SJCRH30 (cell line): ENCODE results near the gene UVRAG. TPM values are rescaled to one million over a fixed set of nuclear protein-coding genes. Genes with fewer than 3 reads are reported as not detected.
"Not testable (repeated sequence)": the region's sequence is repeated elsewhere in the genome, so short reads cannot be mapped to it uniquely, and the experiment has no call there.

ENCODE experiments used
- DNase-seq, 2 experiments: peaks; one replicate each; pipeline ENCODE4 v3.0.0-alpha.2; 2015 to 2020
- H3K27ac ChIP-seq: fragments of 250-450 bp; sonication (Bioruptor Pico); 2 replicates; pipeline ENCODE4 v1.5.1; 2020; ENCODE audit warnings: mild to moderate bottlenecking, moderate library complexity
- H3K27me3 ChIP-seq: fragments of 250-450 bp; sonication (Bioruptor Pico); 2 replicates; pipeline ENCODE4 v1.5.1; 2020; ENCODE audit warnings: mild to moderate bottlenecking, moderate library complexity
- H3K36me3 ChIP-seq: fragments of 250-450 bp; sonication (Bioruptor Pico); 2 replicates; pipeline ENCODE4 v1.5.1; 2020; ENCODE audit warnings: mild to moderate bottlenecking, moderate library complexity
- H3K4me1 ChIP-seq: fragments of 250-450 bp; sonication (Bioruptor Pico); 2 replicates; pipeline ENCODE4 v1.5.1; 2020; ENCODE audit warnings: mild to moderate bottlenecking, moderate library complexity
- H3K4me3 ChIP-seq: fragments of 250-450 bp; sonication (Bioruptor Pico); 2 replicates; pipeline ENCODE4 v1.5.1; 2020; ENCODE audit warnings: mild to moderate bottlenecking, moderate library complexity
- H3K9me3 ChIP-seq: fragments of 250-450 bp; sonication (Bioruptor Pico); replicated peaks from 2 replicates; pipeline ENCODE4 v1.5.1; 2020; ENCODE audit warnings: mild to moderate bottlenecking, moderate library complexity
- total RNA-seq: library from RNA; depleted of rRNA; stranded (reverse); fragments of >200 nt; shearing (Covaris generic); gene quantifications from 2 replicates; pipeline ENCODE4 v1.2.3, GENCODE V29; 2014

UVRAG gene
- total RNA-seq, 1 experiment from 2014 or later: 15.0 TPM

DNA sequence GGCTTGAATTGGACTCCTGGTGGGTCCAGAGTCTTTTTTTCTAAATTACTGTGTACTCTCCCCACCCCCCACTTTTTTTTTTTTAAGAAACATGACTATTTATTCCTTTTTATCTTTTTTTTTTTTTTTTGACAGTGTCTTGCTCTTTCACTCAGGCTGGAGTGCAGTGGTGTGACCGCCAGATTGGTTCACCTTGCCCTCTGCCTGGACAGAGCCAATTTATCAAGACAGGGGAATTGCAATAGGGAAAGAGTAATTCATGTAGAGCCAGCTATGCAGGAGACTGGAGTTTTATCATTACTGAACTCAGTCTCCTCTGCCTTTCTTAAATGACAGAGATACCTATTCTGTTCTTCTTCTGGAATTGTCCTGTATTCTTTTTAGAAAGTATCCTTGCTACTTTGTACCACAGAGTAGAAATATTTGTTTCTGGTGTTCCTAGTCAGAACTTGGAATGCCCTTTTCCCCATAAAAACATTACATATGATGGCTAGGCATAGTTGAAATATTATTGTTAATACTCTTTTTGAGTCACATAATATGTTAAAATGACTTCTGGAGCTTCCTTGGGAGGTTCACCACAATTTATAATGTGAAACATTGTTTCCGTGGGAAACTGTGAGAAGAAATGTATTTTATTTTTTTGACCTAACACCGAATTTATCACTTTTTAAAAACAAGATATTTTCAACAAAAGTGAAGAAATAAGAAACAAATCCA is 95.6 kb downstream of the UVRAG start:
- Histone ChIP-seq H3K4me1 (no peaks in the 10 kb centered on the region), H3K4me3 (no peak overlapping the region), H3K9me3 (no peaks in the 10 kb centered on the region; the same call in 1 of the 2 replicates), H3K27me3 (no peaks in the 10 kb centered on the region), H3K27ac (no peak overlapping the region), H3K36me3 (peaks cover 5% of the 10 kb centered on the region)
- no peak for DNase-seq

DNA sequence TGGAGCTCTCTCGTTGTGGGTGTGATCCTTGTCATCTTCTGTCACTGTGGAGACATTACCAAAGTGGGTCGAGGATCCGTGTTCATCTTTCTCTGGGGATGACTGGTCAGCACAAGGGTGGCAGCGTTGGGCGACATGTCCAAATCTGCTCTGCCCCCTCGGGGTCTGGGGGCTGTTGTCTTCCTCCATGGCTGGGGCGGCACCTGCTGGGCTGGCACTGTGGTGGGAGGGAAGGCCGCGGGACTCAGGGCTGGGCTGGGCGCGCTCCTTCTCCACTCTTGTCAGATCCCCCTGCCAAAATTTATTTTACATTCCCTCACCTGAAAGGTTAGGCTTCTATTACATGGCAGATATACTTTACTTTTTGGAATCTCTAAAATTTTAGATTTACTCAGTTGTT is 96.4 kb downstream of the UVRAG start:
- no peak overlapping the region for H3K27ac ChIP-seq
- no peak overlapping the region for H3K4me3 ChIP-seq
- H3K9me3 ChIP-seq: no peaks in the 10 kb centered on the region
- H3K27me3 ChIP-seq: no peaks in the 10 kb centered on the region
- no peak for DNase-seq
- H3K4me1 ChIP-seq: no peaks in the 10 kb centered on the region
- peaks cover 5% of the 10 kb centered on the region for H3K36me3 ChIP-seq

DNA sequence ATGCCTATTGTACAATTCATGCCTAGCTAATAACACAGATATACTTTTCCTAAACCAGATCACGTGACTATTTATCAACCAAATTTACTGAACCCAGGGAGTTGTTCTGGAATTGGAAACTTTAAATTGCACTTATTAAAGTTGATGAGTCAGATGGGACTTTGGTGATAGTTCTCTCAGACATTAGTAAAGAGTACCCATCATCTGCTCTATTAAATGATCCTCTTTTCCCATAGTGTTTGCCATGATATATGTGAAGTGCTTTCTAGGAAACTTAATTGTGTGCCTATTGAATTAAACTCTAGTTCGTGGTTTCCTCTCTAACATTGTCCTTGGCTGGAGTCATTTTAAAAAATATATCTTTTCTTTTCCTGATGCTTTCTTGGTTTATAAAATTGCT is 99.0 kb downstream of the UVRAG start:
- peaks cover 5% of the 10 kb centered on the region for H3K36me3 ChIP-seq
- H3K4me1 ChIP-seq: peaks cover 6% of the 10 kb centered on the region
- H3K4me3 ChIP-seq: no peak overlapping the region

DNA sequence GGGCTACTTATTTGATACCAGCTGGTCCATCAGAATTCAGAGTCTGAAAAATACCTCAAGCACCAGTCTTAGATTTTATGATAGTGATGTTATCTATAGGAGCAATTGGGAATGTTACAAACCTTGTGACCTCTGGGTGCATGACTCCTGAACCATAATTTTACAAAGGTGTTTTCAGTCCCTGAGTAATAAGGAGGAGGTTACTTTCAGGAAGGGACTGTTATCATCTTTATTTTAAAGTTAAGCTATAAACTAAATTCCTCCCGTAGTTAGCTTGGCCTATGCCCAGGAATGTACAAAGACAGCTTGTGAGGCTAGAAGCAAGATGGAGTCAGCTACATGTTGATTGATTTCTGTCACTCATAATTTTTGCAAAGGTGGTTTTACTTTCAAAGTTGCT is 101.9 kb downstream of the UVRAG start:
- Histone ChIP-seq H3K4me1 (peaks cover 14% of the 10 kb centered on the region), H3K27ac (no peak overlapping the region), H3K9me3 (no peaks in the 10 kb centered on the region), H3K4me3 (no peak overlapping the region), H3K36me3 (peaks cover 5% of the 10 kb centered on the region), H3K27me3 (no peaks in the 10 kb centered on the region)
- DNase-seq: no peak

More for the DNA sequence above, 99.0 kb downstream of the UVRAG start:
- no peak for DNase-seq
- Histone ChIP-seq H3K9me3 (no peaks in the 10 kb centered on the region), H3K27me3 (no peaks in the 10 kb centered on the region), H3K27ac (no peak overlapping the region)

DNA sequence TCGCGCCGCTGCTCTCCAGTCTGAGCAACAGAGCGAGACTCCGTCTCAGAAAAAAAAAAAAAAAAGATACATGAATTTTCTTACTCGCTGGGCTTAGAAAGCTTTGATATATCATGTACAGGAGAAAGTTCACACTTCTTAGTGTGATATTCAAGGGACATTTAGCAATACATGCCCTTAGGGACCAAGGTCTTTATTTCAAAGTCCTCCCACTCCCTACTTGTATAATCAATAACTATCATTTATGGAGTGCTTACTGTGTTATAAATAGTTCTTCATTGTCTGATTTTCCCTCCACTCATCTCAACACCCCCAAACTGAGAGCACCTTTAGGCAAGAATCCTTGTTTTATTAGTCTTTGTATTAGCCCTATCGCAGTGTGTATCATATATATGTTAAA is 103.3 kb downstream of the UVRAG start:
- no peak for DNase-seq
- Histone ChIP-seq H3K9me3 (no peaks in the 10 kb centered on the region), H3K27ac (no peak overlapping the region), H3K27me3 (no peaks in the 10 kb centered on the region), H3K4me3 (no peak overlapping the region), H3K4me1 (peaks cover 14% of the 10 kb centered on the region), H3K36me3 (no peaks in the 10 kb centered on the region)

DNA sequence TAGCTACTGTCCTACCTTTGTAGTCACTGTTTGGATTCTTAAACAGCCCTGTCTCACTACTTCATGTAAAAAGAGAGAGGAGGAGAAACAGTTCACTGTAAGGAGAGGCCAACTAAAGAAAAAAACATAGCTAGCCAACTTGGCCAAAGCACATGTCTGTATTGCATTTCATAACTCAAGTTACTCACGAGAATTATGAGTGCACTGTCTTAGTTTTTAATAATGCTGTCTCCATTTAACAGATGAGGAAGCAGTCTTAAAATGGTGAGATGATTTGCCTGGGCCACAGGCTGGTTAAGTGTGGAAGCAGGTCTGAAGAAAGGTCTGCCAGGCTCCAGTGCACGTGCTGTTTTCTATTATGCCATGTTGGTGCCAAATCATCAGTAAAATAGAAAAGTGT is 104.5 kb downstream of the UVRAG start:
- peak overlapping the region; percentile 18; the same call in 1 of the 2 replicates for H3K27ac ChIP-seq
- H3K4me3 ChIP-seq: no peak overlapping the region
- no peaks in the 10 kb centered on the region for H3K36me3 ChIP-seq
- DNase-seq: no peak
- peaks cover 14% of the 10 kb centered on the region for H3K4me1 ChIP-seq
- no peaks in the 10 kb centered on the region for H3K27me3 ChIP-seq
- no peaks in the 10 kb centered on the region for H3K9me3 ChIP-seq

DNA sequence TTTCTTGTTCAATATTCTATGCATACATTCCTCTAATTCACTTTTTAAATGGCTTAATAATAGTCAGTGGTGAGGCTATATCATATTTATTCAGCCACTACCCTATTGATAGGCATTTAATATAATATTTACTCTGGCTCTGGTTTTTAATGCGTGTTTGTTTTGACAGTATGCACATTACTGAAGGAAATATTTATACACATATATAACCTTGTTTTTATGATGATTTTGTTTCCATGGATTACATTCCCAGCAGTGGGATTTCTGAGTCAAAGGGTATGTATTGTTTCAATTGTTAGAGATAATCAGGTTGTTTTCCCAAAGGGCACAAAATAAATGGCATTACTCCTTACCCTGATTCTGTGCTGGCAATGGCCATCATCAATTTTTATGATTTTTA is 105.8 kb downstream of the UVRAG start:
- H3K9me3 ChIP-seq: no peaks in the 10 kb centered on the region
- H3K27me3 ChIP-seq: no peaks in the 10 kb centered on the region
- H3K36me3 ChIP-seq: no peaks in the 10 kb centered on the region
- H3K27ac ChIP-seq: no peak overlapping the region
- no peak overlapping the region for H3K4me3 ChIP-seq
- peaks cover 14% of the 10 kb centered on the region for H3K4me1 ChIP-seq
- DNase-seq: no peak

DNA sequence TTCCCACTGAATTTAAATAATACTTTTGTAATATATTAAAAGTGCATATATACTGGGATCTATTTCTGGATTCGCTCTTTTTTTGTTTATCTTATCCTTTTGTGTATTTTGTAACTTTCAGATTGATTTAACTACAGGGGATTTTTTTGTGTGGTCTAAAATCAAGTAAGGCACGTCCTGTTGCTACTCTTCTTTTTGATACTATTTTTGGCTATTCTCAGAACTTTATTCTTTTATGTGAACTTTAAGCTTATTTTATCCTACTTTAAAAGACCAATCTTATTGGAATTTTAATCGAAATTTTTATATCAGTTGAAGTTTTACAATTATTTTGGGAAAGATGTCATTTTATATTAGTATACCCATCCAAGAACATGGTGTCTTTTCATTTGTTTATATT is 106.8 kb downstream of the UVRAG start:
- Histone ChIP-seq H3K9me3 (no peaks in the 10 kb centered on the region), H3K27me3 (no peaks in the 10 kb centered on the region), H3K4me3 (no peak overlapping the region), H3K36me3 (no peaks in the 10 kb centered on the region), H3K4me1 (peaks cover 14% of the 10 kb centered on the region), H3K27ac (no peak overlapping the region)
- DNase-seq: no peak

DNA sequence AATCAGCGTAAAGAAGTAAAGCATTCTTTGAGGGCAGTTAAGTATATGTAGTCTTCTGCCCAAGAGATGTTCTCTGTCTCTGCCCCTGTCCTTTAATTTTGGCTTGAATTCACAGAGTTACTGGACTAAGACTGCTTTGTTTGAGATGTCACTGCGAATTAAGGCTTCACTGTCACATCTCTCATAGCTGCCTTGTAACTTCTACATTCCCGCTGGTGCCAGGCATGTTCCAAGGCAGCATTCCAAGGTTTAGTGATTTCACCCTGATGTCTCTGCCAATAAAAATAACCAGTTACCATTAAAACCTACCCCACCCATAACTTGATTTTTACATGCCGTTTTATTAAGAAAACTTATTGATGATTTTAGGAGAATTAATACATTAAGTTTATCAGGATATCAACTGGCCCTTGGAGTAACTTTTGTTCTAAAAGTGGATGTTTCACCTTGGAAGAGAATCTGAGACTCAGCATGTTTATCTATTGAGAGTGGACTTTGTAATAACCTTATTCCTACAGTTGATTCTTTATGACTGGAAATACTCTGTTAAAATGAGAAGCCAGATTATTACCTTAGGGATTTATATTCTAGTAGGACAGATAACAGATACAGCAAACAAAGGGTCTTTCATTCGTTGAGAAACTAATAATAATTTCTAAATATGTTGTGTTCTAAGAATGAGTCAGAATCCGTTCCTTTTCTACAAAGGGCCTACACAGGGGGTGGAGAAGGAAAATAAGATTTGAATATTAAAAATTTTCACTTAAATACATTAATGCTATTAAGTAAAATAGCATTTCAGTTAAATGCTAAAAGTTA is 110.2 kb downstream of the UVRAG start:
- H3K4me1 ChIP-seq: no peaks in the 10 kb centered on the region
- H3K27me3 ChIP-seq: no peaks in the 10 kb centered on the region
- no peaks in the 10 kb centered on the region for H3K36me3 ChIP-seq
- H3K9me3 ChIP-seq: no peaks in the 10 kb centered on the region
- no peak for DNase-seq
- no peak overlapping the region for H3K27ac ChIP-seq
- no peak overlapping the region for H3K4me3 ChIP-seq

DNA sequence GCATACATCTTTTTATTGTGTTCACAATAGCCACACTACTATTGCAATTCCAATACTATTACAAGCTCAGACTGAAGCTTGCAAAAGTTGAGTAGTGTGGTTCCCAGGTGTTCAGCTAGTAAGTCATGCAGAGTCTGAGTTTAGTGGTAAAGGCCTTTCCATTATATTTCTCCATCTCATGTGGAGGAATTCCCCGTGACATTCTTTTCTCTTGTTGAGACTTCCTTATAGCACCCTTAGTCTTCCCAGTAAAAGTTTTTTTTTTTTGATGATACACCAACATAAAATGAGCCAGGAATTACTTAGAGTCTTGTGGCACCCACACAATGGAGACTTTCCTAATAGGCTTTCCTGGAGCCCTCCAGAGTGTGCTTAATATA is 110.8 kb downstream of the UVRAG start:
- Histone ChIP-seq H3K27me3 (no peaks in the 10 kb centered on the region), H3K4me1 (no peaks in the 10 kb centered on the region), H3K36me3 (no peaks in the 10 kb centered on the region), H3K9me3 (no peaks in the 10 kb centered on the region), H3K4me3 (no peak overlapping the region), H3K27ac (no peak overlapping the region)
- DNase-seq: no peak

DNA sequence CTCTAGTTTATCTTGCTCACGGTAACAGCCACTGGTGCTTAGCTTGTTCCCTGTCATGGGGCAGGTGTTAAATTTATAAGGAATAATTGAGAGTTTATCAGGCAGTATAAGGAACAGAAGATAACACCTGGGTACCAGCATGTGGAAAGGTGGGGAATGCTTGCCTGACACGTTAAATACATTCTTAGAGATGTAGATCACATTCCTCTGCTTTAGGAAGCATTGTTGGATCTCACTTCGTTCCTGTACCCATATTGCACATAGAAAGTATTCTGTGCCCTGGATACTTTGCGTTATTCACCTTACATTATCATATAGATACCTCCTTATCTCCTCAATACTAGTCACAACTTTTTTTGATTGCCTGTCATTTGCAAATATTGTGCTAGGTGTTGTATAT is 114.7 kb downstream of the UVRAG start:
- no peaks in the 10 kb centered on the region for H3K36me3 ChIP-seq
- H3K9me3 ChIP-seq: no peaks in the 10 kb centered on the region
- H3K27me3 ChIP-seq: no peaks in the 10 kb centered on the region
- no peak overlapping the region for H3K27ac ChIP-seq
- H3K4me3 ChIP-seq: no peak overlapping the region
- no peak for DNase-seq
- H3K4me1 ChIP-seq: no peaks in the 10 kb centered on the region

DNA sequence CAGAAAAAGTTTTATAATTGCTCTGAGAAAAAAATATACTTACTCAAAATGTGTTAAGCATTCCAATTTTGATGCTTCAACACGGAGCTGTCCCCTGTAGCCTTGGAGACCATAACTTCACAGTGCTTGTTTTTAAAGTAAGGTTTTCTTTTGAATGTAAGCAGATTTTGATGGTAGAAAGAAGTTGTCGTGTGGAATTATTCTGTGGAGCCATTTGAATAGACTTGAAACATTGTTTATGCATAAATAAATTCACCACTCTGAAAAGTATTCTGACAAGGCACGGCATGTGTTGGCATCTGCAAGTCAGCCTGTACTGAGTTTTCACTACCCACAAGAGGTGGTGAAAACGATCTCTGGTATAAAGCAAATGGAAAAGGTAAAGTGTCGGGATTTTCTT is 115.5 kb downstream of the UVRAG start:
- no peaks in the 10 kb centered on the region for H3K36me3 ChIP-seq
- H3K4me3 ChIP-seq: no peak overlapping the region

DNA sequence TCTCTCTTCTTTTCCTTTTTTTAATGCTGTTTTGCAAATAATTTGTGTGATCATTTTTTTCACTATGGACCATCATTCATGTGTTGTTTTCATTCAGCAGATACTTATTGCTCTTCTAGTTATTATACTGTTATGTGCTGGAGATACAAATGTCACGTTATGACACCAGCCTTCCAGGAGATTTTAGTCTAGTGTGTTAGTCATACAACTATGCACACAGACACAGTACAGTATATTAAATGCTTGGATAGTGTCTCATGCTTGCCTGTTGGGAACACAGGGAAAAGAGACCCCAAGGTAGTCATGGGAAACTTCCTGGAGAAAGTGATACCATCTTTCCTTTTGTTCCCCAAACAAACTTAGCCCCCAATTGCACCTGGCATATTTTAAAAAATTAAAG is 116.1 kb downstream of the UVRAG start:
- H3K36me3 ChIP-seq: no peaks in the 10 kb centered on the region
- H3K9me3 ChIP-seq: no peaks in the 10 kb centered on the region
- H3K4me1 ChIP-seq: no peaks in the 10 kb centered on the region
- DNase-seq: no peak
- no peak overlapping the region for H3K27ac ChIP-seq
- H3K27me3 ChIP-seq: no peaks in the 10 kb centered on the region
- H3K4me3 ChIP-seq: no peak overlapping the region

More for the DNA sequence above, 115.5 kb downstream of the UVRAG start:
- Histone ChIP-seq H3K27ac (no peak overlapping the region), H3K27me3 (no peaks in the 10 kb centered on the region), H3K4me1 (no peaks in the 10 kb centered on the region), H3K9me3 (no peaks in the 10 kb centered on the region)
- no peak for DNase-seq

DNA sequence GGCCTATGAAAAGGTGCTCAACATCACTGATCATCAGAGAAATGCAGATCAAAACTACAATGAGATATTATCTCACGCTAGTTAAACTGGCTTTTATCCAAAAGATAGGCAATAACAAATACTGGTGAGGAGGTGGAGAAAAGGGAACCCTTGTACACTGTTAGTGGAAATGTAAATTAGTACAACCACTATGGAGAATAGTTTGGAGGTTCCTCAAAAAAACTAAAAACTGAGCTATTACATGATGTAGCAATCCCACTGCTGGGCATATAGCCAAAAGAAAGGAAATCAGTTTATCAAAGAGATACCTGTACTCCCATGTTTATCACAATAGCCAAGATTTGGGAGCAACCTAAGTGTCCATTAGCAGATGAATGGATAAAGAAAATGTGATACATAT is 118.7 kb downstream of the UVRAG start:
- not testable (repeated sequence) for H3K4me1 ChIP-seq, H3K4me3 ChIP-seq, H3K27me3 ChIP-seq, H3K36me3 ChIP-seq, H3K9me3 ChIP-seq, H3K27ac ChIP-seq, DNase-seq

DNA sequence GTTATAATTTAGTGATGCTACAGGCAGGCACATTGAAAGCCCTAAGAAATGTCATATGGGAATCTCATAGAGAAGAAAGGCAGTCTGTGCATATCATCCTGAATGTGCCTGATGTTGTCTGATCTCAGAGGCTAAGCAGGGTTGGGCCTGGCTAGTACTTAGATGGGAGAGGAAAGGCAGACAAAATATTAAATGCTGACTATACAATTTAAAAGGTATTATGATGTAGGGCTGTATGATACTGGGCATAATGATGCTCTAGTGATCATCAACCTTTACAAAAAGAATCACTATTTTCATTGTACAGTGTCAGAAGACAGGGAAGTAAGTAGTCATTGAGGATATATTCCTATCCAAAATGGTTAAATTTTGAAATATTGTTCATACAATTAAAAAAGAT is 119.8 kb downstream of the UVRAG start:
- DNase-seq: no peak
- H3K36me3 ChIP-seq: no peaks in the 10 kb centered on the region
- no peak overlapping the region for H3K4me3 ChIP-seq
- H3K9me3 ChIP-seq: no peaks in the 10 kb centered on the region
- no peak overlapping the region for H3K27ac ChIP-seq
- no peaks in the 10 kb centered on the region for H3K4me1 ChIP-seq
- H3K27me3 ChIP-seq: no peaks in the 10 kb centered on the region

DNA sequence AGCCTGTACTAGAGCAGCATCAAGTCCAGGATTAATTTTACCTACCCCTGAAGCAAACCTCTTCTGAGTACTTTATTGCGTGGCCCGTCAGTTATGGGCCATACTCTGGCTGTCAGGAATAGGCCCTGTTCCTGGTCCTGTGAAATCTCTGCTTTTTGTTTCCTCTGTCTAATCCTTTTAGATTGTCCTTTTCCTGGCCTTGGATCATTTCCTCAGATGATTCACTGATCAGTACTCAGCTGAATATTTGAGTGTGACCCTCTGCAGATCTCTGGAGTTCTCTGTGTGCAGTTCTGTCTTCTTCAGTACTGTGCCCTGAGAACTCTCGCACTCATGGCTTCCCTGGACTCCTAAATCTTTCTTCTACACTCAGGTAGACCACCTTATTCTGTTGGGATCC is 123.5 kb downstream of the UVRAG start:
- H3K4me3 ChIP-seq: no peak overlapping the region
- H3K27me3 ChIP-seq: no peaks in the 10 kb centered on the region
- no peaks in the 10 kb centered on the region for H3K4me1 ChIP-seq
- no peaks in the 10 kb centered on the region for H3K36me3 ChIP-seq
- H3K27ac ChIP-seq: no peak overlapping the region
- no peak for DNase-seq
- no peaks in the 10 kb centered on the region for H3K9me3 ChIP-seq
